ENCODE measurements around the gene GFI1. TPM values are rescaled to one million over a fixed set of nuclear protein-coding genes. Genes with fewer than 3 reads are reported as not detected.

Gene GFI1
- total and polyA plus RNA-seq, 2 of the 13 experiments (the other 11 are each of a cell fraction or from before 2014, with no cell fraction given), result 10.3 to 10.5 TPM

DNA sequence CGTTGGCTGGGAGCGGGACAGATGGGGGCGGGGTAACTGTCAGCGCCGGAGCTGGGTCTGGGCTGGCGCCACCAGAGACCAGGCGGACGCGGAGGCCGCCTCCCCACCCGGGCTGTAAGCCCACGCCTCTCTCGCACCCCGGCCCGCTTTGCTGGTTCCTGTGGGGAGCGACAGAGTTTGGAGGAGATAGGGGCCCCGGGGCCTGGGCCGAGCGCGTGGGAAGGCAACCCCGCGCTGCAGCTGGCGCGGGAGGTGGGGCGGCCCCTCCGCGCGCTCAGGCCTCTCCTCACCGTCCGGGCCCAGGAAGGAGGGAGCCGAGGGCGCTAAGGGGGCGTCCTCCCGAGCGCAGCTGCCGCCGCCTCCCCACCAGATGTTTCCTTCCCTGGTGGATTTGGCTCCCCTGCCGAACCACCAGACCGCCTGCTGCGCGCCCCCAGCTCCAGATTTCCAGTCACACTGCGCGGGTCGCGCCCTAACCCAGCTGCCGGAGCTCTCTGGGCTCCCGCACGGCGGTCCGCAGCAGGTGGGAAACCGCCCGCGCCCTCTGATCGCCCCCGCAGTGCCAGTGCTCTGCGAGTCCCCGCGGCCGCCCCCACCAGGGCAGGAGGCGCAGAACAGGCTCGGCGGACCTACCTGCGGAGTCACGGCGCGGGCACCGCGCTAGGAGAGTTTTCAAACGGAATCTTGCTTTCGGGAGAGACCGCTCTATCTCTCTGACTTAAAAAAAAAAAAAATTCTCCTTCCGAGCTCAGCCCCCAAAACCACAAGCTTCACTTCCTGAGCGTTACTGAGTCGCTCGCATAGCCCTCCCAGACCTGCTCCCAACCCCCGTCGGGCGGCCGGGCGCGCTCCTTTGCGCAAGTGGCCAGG, 1.1 kb downstream of the GFI1 start (continued):
- TF ChIP-seq CHD4 (IDR thresholded peaks at IDR 0.05; ENCODE audit: borderline replicate concordance, low read length) (no peak), HDAC6 (IDR thresholded peaks at IDR 0.05; ENCODE audit: low read depth, low read length) (no peak), KLF15 (CRISPR knock-in tag; IDR thresholded peaks at IDR 0.05; ENCODE audit: borderline replicate concordance) (no peak; the same call in 1 of the 2 replicates), HNRNPLL (IDR thresholded peaks at IDR 0.05; ENCODE audit: low read depth, low read length, poor library complexity, severe bottlenecking) (peak; percentile 88), ZNF75D (CRISPR knock-in tag; IDR thresholded peaks at IDR 0.05; ENCODE audit: borderline replicate concordance) (no peak)
- TF ChIP-seq, protein P1, sequence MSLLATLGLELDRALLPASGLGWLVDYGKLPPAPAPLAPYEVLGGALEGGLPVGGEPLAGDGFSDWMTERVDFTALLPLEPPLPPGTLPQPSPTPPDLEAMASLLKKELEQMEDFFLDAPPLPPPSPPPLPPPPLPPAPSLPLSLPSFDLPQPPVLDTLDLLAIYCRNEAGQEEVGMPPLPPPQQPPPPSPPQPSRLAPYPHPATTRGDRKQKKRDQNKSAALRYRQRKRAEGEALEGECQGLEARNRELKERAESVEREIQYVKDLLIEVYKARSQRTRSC (CRISPR knock-in tag; IDR thresholded peaks at IDR 0.05; ENCODE audit: low read depth), result no peak
- TF ChIP-seq, protein P2, sequence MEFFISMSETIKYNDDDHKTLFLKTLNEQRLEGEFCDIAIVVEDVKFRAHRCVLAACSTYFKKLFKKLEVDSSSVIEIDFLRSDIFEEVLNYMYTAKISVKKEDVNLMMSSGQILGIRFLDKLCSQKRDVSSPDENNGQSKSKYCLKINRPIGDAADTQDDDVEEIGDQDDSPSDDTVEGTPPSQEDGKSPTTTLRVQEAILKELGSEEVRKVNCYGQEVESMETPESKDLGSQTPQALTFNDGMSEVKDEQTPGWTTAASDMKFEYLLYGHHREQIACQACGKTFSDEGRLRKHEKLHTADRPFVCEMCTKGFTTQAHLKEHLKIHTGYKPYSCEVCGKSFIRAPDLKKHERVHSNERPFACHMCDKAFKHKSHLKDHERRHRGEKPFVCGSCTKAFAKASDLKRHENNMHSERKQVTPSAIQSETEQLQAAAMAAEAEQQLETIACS (CRISPR knock-in tag; IDR thresholded peaks at IDR 0.05), result 0 out of 2 replicates have a peak, but pooled peaks have one; percentile 37
- TF ChIP-seq, protein P3, sequence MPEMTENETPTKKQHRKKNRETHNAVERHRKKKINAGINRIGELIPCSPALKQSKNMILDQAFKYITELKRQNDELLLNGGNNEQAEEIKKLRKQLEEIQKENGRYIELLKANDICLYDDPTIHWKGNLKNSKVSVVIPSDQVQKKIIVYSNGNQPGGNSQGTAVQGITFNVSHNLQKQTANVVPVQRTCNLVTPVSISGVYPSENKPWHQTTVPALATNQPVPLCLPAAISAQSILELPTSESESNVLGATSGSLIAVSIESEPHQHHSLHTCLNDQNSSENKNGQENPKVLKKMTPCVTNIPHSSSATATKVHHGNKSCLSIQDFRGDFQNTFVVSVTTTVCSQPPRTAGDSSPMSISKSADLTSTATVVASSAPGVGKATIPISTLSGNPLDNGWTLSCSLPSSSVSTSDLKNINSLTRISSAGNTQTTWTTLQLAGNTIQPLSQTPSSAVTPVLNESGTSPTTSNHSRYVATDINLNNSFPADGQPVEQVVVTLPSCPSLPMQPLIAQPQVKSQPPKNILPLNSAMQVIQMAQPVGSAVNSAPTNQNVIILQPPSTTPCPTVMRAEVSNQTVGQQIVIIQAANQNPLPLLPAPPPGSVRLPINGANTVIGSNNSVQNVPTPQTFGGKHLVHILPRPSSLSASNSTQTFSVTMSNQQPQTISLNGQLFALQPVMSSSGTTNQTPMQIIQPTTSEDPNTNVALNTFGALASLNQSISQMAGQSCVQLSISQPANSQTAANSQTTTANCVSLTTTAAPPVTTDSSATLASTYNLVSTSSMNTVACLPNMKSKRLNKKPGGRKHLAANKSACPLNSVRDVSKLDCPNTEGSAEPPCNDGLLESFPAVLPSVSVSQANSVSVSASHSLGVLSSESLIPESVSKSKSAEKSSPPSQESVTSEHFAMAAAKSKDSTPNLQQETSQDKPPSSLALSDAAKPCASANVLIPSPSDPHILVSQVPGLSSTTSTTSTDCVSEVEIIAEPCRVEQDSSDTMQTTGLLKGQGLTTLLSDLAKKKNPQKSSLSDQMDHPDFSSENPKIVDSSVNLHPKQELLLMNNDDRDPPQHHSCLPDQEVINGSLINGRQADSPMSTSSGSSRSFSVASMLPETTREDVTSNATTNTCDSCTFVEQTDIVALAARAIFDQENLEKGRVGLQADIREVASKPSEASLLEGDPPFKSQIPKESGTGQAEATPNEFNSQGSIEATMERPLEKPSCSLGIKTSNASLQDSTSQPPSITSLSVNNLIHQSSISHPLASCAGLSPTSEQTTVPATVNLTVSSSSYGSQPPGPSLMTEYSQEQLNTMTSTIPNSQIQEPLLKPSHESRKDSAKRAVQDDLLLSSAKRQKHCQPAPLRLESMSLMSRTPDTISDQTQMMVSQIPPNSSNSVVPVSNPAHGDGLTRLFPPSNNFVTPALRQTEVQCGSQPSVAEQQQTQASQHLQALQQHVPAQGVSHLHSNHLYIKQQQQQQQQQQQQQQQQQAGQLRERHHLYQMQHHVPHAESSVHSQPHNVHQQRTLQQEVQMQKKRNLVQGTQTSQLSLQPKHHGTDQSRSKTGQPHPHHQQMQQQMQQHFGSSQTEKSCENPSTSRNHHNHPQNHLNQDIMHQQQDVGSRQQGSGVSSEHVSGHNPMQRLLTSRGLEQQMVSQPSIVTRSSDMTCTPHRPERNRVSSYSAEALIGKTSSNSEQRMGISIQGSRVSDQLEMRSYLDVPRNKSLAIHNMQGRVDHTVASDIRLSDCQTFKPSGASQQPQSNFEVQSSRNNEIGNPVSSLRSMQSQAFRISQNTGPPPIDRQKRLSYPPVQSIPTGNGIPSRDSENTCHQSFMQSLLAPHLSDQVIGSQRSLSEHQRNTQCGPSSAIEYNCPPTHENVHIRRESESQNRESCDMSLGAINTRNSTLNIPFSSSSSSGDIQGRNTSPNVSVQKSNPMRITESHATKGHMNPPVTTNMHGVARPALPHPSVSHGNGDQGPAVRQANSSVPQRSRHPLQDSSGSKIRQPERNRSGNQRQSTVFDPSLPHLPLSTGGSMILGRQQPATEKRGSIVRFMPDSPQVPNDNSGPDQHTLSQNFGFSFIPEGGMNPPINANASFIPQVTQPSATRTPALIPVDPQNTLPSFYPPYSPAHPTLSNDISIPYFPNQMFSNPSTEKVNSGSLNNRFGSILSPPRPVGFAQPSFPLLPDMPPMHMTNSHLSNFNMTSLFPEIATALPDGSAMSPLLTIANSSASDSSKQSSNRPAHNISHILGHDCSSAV (CRISPR knock-in tag; IDR thresholded peaks at IDR 0.05; ENCODE audit: borderline replicate concordance), result 0 out of 2 replicates have a peak, but pooled peaks have one; percentile 10
- TF ChIP-seq, protein P4, sequence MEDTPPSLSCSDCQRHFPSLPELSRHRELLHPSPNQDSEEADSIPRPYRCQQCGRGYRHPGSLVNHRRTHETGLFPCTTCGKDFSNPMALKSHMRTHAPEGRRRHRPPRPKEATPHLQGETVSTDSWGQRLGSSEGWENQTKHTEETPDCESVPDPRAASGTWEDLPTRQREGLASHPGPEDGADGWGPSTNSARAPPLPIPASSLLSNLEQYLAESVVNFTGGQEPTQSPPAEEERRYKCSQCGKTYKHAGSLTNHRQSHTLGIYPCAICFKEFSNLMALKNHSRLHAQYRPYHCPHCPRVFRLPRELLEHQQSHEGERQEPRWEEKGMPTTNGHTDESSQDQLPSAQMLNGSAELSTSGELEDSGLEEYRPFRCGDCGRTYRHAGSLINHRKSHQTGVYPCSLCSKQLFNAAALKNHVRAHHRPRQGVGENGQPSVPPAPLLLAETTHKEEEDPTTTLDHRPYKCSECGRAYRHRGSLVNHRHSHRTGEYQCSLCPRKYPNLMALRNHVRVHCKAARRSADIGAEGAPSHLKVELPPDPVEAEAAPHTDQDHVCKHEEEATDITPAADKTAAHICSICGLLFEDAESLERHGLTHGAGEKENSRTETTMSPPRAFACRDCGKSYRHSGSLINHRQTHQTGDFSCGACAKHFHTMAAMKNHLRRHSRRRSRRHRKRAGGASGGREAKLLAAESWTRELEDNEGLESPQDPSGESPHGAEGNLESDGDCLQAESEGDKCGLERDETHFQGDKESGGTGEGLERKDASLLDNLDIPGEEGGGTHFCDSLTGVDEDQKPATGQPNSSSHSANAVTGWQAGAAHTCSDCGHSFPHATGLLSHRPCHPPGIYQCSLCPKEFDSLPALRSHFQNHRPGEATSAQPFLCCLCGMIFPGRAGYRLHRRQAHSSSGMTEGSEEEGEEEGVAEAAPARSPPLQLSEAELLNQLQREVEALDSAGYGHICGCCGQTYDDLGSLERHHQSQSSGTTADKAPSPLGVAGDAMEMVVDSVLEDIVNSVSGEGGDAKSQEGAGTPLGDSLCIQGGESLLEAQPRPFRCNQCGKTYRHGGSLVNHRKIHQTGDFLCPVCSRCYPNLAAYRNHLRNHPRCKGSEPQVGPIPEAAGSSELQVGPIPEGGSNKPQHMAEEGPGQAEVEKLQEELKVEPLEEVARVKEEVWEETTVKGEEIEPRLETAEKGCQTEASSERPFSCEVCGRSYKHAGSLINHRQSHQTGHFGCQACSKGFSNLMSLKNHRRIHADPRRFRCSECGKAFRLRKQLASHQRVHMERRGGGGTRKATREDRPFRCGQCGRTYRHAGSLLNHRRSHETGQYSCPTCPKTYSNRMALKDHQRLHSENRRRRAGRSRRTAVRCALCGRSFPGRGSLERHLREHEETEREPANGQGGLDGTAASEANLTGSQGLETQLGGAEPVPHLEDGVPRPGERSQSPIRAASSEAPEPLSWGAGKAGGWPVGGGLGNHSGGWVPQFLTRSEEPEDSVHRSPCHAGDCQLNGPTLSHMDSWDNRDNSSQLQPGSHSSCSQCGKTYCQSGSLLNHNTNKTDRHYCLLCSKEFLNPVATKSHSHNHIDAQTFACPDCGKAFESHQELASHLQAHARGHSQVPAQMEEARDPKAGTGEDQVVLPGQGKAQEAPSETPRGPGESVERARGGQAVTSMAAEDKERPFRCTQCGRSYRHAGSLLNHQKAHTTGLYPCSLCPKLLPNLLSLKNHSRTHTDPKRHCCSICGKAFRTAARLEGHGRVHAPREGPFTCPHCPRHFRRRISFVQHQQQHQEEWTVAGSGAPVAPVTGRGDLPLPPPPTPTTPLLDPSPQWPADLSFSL (CRISPR knock-in tag; IDR thresholded peaks at IDR 0.05), result peak; percentile 46; the same call in 1 of the 2 replicates

Measured in HepG2 (cell line).